SK-N-SH treated with all-trans-retinoic acid at 6 μM for 48 hours (cell line): Measurements from ENCODE around the gene FAM20A.

Experiments
- ATAC-seq: fragments of 200-7000 bp; cut with Tn5 transposase; 3 replicates; pipeline ENCODE4 v1.9.1; 2020; ENCODE audit warnings: mild to moderate bottlenecking, moderate library complexity
- ARNTL ChIP-seq: fragments of 450-650 bp; formaldehyde crosslinking; IDR thresholded peaks from 2 replicates; pipeline ENCODE4 v1.5.0; 2020; ENCODE audit warnings: low read depth, mild to moderate bottlenecking, moderate library complexity, borderline replicate concordance
- CREB5 ChIP-seq: fragments of 250-450 bp; sonication (Bioruptor Pico); IDR thresholded peaks from 2 replicates; pipeline ENCODE4 v1.5.1; 2020; ENCODE audit warnings: low read depth, mild to moderate bottlenecking, moderate library complexity
- CSDC2 ChIP-seq: fragments of 250-450 bp; sonication (Bioruptor Pico); IDR thresholded peaks from 2 replicates; pipeline ENCODE4 v1.5.0; 2020; ENCODE audit warnings: mild to moderate bottlenecking, moderate library complexity
- CSRNP3 ChIP-seq: fragments of 250-450 bp; sonication (Bioruptor Pico); IDR thresholded peaks from 2 replicates; pipeline ENCODE4 v1.5.1; 2021; ENCODE audit warnings: mild to moderate bottlenecking, moderate library complexity
- ESRRG ChIP-seq: fragments of 250-450 bp; sonication (Bioruptor Pico); IDR thresholded peaks from 2 replicates; pipeline ENCODE4 v1.6.1; 2021; ENCODE audit warnings: mild to moderate bottlenecking
- GLIS3 ChIP-seq: fragments of 250-450 bp; sonication (Bioruptor Pico); IDR thresholded peaks from 2 replicates; pipeline ENCODE4 v1.5.0; 2020; ENCODE audit warnings: mild to moderate bottlenecking, moderate library complexity
- ISL1 ChIP-seq: fragments of 250-450 bp; sonication (Bioruptor Pico); IDR thresholded peaks from 2 replicates; pipeline ENCODE4 v2.1.2; 2022; ENCODE audit warnings: mild to moderate bottlenecking, moderate library complexity
- OSR1 ChIP-seq: fragments of 250-450 bp; sonication (Bioruptor Pico); IDR thresholded peaks from 2 replicates; pipeline ENCODE4 v1.8.0; 2022; ENCODE audit warnings: moderate library complexity, mild to moderate bottlenecking, inconsistent platforms
- PATZ1 ChIP-seq: fragments of 250-450 bp; sonication (Bioruptor Pico); IDR thresholded peaks from 2 replicates; pipeline ENCODE4 v1.8.0; 2020; ENCODE audit warnings: mild to moderate bottlenecking, moderate library complexity, borderline replicate concordance
- POU6F1 ChIP-seq: fragments of 250-450 bp; sonication (Bioruptor Pico); IDR thresholded peaks from 2 replicates; pipeline ENCODE4 v1.8.0; 2021; ENCODE audit warnings: low read depth, mild to moderate bottlenecking, moderate library complexity, borderline replicate concordance
- PPARA ChIP-seq: fragments of 250-450 bp; sonication (Bioruptor Pico); IDR thresholded peaks from 2 replicates; pipeline ENCODE4 v1.5.0; 2020; ENCODE audit warnings: mild to moderate bottlenecking, borderline replicate concordance
- RARB ChIP-seq: fragments of 250-450 bp; sonication (Bioruptor Pico); IDR thresholded peaks from 2 replicates; pipeline ENCODE4 v1.8.0; 2021; ENCODE audit warnings: mild to moderate bottlenecking, moderate library complexity
- SNAI2 ChIP-seq: fragments of 250-450 bp; sonication (Bioruptor Pico); IDR thresholded peaks from 2 replicates; pipeline ENCODE4 v1.5.0; 2020; ENCODE audit warnings: mild to moderate bottlenecking, moderate library complexity
- TCF4 ChIP-seq: fragments of 250-450 bp; sonication (Bioruptor Pico); IDR thresholded peaks from 2 replicates; pipeline ENCODE4 v1.8.0; 2021; ENCODE audit warnings: mild to moderate bottlenecking, moderate library complexity, borderline replicate concordance
- TOX ChIP-seq: fragments of 250-450 bp; sonication (Bioruptor Pico); IDR thresholded peaks from 2 replicates; pipeline ENCODE4 v1.8.0; 2021; ENCODE audit warnings: mild to moderate bottlenecking, moderate library complexity, borderline replicate concordance
- ZC3H10 ChIP-seq: fragments of 250-450 bp; sonication (Bioruptor Pico); IDR thresholded peaks from 2 replicates; pipeline ENCODE4 v1.5.1; 2021; ENCODE audit warnings: mild to moderate bottlenecking, moderate library complexity
- ZFP3 ChIP-seq: fragments of 250-450 bp; sonication (Bioruptor Pico); IDR thresholded peaks from 2 replicates; pipeline ENCODE4 v1.5.0; 2020; ENCODE audit warnings: mild to moderate bottlenecking, moderate library complexity
- ZFP30 ChIP-seq: fragments of 450-650 bp; formaldehyde crosslinking; IDR thresholded peaks from 2 replicates; pipeline ENCODE4 v1.5.0; 2022; ENCODE audit warnings: mild to moderate bottlenecking, moderate library complexity
- ZNF565 ChIP-seq: fragments of 450-650 bp; formaldehyde crosslinking; conservative IDR thresholded peaks from 2 replicates; pipeline ENCODE4 v1.5.0; 2020; ENCODE audit warnings: low read depth, mild to moderate bottlenecking, moderate library complexity
- ZNF70 ChIP-seq: fragments of 450-650 bp; formaldehyde crosslinking; IDR thresholded peaks from 2 replicates; pipeline ENCODE4 v1.5.0; 2020; ENCODE audit warnings: mild to moderate bottlenecking, moderate library complexity
- ZNF8 ChIP-seq: fragments of 450-650 bp; formaldehyde crosslinking; IDR thresholded peaks from 2 replicates; pipeline ENCODE4 v1.5.0; 2020; ENCODE audit warnings: mild to moderate bottlenecking, moderate library complexity

The FAM20A gene

GRCh38 chr17:68511254-68511670 is 89.9 kb downstream of the FAM20A start:
- no peak for ATAC-seq
- TF ChIP-seq ZFP3 (CRISPR knock-in tag) (peak; percentile 72), ZFP30 (no peak)
- TF ChIP-seq, all 23 proteins: peak for 1

GRCh38 chr17:68509141-68510057 is 91.8 kb downstream of the FAM20A start:
- TF ChIP-seq ESRRG (no peak), ZNF70 (CRISPR knock-in tag) (no peak), ZNF565 (CRISPR knock-in tag) (no peak), ZC3H10 (CRISPR knock-in tag) (no peak), RARB (CRISPR knock-in tag) (no peak), TOX (CRISPR knock-in tag) (no peak)
- ATAC-seq, result no peak

- TF ChIP-seq ZC3H10 (CRISPR knock-in tag) (no peak), GLIS3 (no peak), TOX (CRISPR knock-in tag) (no peak), ZFP3 (CRISPR knock-in tag) (no peak), RARB (CRISPR knock-in tag) (no peak), OSR1 (CRISPR knock-in tag) (no peak), ZNF565 (CRISPR knock-in tag) (no peak), ZNF8 (no peak), POU6F1 (no peak), PATZ1 (CRISPR knock-in tag) (no peak), ARNTL (CRISPR knock-in tag) (no peak), CSDC2 (CRISPR knock-in tag) (no peak), ZNF70 (CRISPR knock-in tag) (no peak), TCF4 (no peak), CREB5 (CRISPR knock-in tag) (no peak), ESRRG (no peak), SNAI2 (CRISPR knock-in tag) (no peak), ZFP30 (no peak)
- TF ChIP-seq, all 23 proteins: peak for 0
- ATAC-seq, result no peak
These were observed 93.6 kb downstream of the FAM20A start for GRCh38 chr17:68507576-68507975.

- TF ChIP-seq ZFP3 (CRISPR knock-in tag) (no peak), RARB (CRISPR knock-in tag) (no peak), ZNF70 (CRISPR knock-in tag) (no peak), GLIS3 (no peak), ZFP30 (no peak), PPARA (CRISPR knock-in tag) (no peak), ZNF565 (CRISPR knock-in tag) (no peak), SNAI2 (CRISPR knock-in tag) (no peak)
- ATAC-seq, result no peak
These were observed 95.2 kb downstream of the FAM20A start for GRCh38 chr17:68505951-68506350.

- TF ChIP-seq ZNF70 (CRISPR knock-in tag) (no peak), CSRNP3 (CRISPR knock-in tag) (no peak), CREB5 (CRISPR knock-in tag) (no peak), SNAI2 (CRISPR knock-in tag) (no peak), RARB (CRISPR knock-in tag) (no peak), ZFP3 (CRISPR knock-in tag) (no peak), POU6F1 (no peak), ISL1 (no peak), PATZ1 (CRISPR knock-in tag) (no peak), GLIS3 (no peak)
- no peak for ATAC-seq
These were observed 100.1 kb downstream of the FAM20A start for GRCh38 chr17:68501074-68501473.
